Neural progenitor cell (in vitro differentiated cells): ENCODE results near the gene NIFK. TPM values are rescaled to one million over a fixed set of nuclear protein-coding genes. Genes with fewer than 3 reads are reported as not detected.

Experiments used
- DNase-seq: peaks from one replicate; pipeline ENCODE4 v3.0.0-alpha.2; 2016; ENCODE audit warnings: low spot score
- H2AFZ ChIP-seq: fragments of 200-600 bp; sonication (generic); replicated peaks from 2 replicates; pipeline ENCODE4 v1.6.1; 2016; ENCODE audit warnings: antibody characterized with exemption
- H3F3A ChIP-seq: fragments of 200-600 bp; sonication (generic); 2 replicates; pipeline ENCODE4 v1.6.1; 2016; ENCODE audit warnings: antibody characterized with exemption, low read depth
- H3K27ac ChIP-seq: fragments of 200-600 bp; sonication (generic); 2 replicates; pipeline ENCODE4 v1.5.1; 2016; ENCODE audit warnings: mild to moderate bottlenecking
- H3K27me3 ChIP-seq: fragments of 200-600 bp; sonication (generic); 2 replicates; pipeline ENCODE4 v1.6.1; 2016; ENCODE audit warnings: mild to moderate bottlenecking, moderate library complexity
- H3K36me3 ChIP-seq: fragments of 200-600 bp; sonication (generic); 2 replicates; pipeline ENCODE4 v1.5.1; 2016
- H3K4me1 ChIP-seq: fragments of 200-600 bp; sonication (generic); 2 replicates; pipeline ENCODE4 v1.6.1; 2016; ENCODE audit warnings: mixed run types
- H3K4me2 ChIP-seq: fragments of 200-600 bp; sonication (generic); 2 replicates; pipeline ENCODE4 v1.6.1; 2016
- H3K4me3 ChIP-seq: fragments of 200-600 bp; sonication (generic); 2 replicates; pipeline ENCODE4 v1.5.1; 2016
- H3K79me2 ChIP-seq: fragments of 200-600 bp; sonication (generic); 2 replicates; pipeline ENCODE4 v1.6.1; 2016; ENCODE audit warnings: low read depth
- H3K9ac ChIP-seq: fragments of 200-600 bp; sonication (generic); 2 replicates; pipeline ENCODE4 v1.6.1; 2016
- H3K9me3 ChIP-seq: fragments of 200-600 bp; sonication (generic); 2 replicates; pipeline ENCODE4 v1.5.1; 2016; ENCODE audit warnings: low read depth
- H4K20me1 ChIP-seq: fragments of 200-600 bp; sonication (generic); 2 replicates; pipeline ENCODE4 v1.6.1; 2016; ENCODE audit warnings: low read depth
- H3K27ac Mint-ChIP-seq: 3 replicates; pipeline ENCODE4 v1.8.0; 2021; ENCODE audit warnings: mixed read lengths
- H3K27me3 Mint-ChIP-seq: 2 replicates; pipeline ENCODE4 v1.8.0; 2022; ENCODE audit warnings: low read depth, mild to moderate bottlenecking, inconsistent platforms, moderate library complexity, mixed read lengths; ENCODE audit not compliant: insufficient read depth
- H3K36me3 Mint-ChIP-seq: 3 replicates; pipeline ENCODE4 v1.8.0; 2021; ENCODE audit warnings: mixed read lengths
- H3K4me1 Mint-ChIP-seq: 3 replicates; pipeline ENCODE4 v1.8.0; 2021; ENCODE audit warnings: mixed read lengths
- H3K4me3 Mint-ChIP-seq: 3 replicates; pipeline ENCODE4 v1.8.0; 2021; ENCODE audit warnings: mild to moderate bottlenecking, moderate library complexity, mixed read lengths
- H3K9me3 Mint-ChIP-seq: 3 replicates; pipeline ENCODE4 v1.8.0; 2020; ENCODE audit warnings: mixed read lengths
- EZH2 ChIP-seq: fragments of 200-600 bp; sonication (generic); IDR thresholded peaks from 2 replicates; pipeline ENCODE4 v1.6.1; 2017; ENCODE audit warnings: antibody characterized with exemption, mild to moderate bottlenecking, moderate library complexity
- EZH2phosphoT487 ChIP-seq: fragments of 200-600 bp; sonication (generic); IDR thresholded peaks from 2 replicates; pipeline ENCODE4 v1.6.1; 2017; ENCODE audit warnings: antibody characterized with exemption
- total RNA-seq: library from RNA; depleted of rRNA; stranded (reverse); fragments of >200 nt; gene quantifications from 2 replicates; pipeline ENCODE4 v1.2.3, GENCODE V29; 2015; ENCODE audit warnings: low replicate concordance
- TF ChIP-seq, protein P1 (sequence below): fragments of 200-600 bp; sonication (generic); IDR thresholded peaks from 2 replicates; pipeline ENCODE4 v1.5.1; 2017; ENCODE audit warnings: antibody characterized with exemption, mild to moderate bottlenecking

The NIFK gene
- total RNA-seq, result 39.3 and 126 TPM in 2 replicates

DNA sequence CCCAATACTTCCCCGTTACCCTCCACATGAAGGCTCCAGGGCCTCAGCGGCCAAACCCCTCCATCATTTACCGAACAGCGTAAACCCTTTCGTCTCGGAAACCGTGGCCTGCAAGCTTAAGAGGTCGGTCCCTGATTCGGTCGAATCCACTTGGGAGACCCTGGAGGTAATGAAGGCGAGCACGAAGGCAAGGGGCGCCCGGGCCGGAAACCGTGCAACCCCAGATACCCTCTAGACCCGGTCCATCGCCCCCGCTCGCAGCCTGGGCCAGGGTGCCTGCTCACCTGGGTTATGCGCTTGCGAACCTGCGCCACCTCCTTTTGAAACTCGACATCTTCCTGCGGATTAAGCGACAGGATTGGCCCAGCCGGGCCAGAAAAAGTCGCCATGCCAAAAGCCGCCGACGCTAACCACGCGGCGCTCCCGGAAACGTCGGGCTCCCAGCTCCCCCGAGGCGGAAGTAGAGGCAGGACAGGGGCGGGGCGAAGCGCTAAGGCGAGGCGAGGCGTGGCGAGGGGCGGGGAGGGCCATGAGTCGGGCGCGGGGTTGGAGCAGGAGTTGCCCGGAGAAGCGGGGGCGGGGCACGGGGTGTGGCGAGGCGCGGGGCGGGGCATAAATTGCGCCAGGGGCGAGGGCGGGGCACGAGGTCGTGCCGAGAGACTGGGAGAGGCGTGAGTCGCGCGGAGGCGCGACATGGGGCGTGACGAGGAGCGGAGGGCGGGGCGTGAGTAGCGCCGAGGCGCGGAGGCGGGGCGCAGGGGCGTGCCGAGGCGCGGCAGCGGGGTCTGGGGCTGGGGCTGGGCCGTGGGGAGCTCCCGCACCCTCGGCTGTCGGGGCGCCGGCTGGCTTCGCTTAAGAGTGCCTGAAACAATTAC is at the start of gene NIFK:
Gene NIFK, minus strand, starts transcription at position 414 of the 875 bp plus-strand sequence. Its CDS starts 25 bp downstream, at position 389.
- DNase-seq, result peak; percentile 99
- Mint-ChIP-seq H3K4me1 (peaks cover 9% of the 10 kb centered on the region), H3K9me3 (no peaks in the 10 kb centered on the region), H3K27me3 (peaks cover 7% of the 10 kb centered on the region), H3K4me3 (peak within 1 kb of the TSS; percentile 98), H3K27ac (peak within 1 kb of the TSS; percentile 79), H3K36me3 (peaks cover 10% of the 10 kb centered on the region)
- Histone ChIP-seq H4K20me1 (peaks cover 21% of the 10 kb centered on the region), H3K4me2 (peak within 1 kb of the TSS; percentile 87), H3K36me3 (no peaks in the 10 kb centered on the region), H3F3A (peaks cover 10% of the 10 kb centered on the region), H3K9ac (peak within 1 kb of the TSS; percentile 67), H3K4me1 (peaks cover 9% of the 10 kb centered on the region), H3K79me2 (peaks cover 41% of the 10 kb centered on the region), H3K27me3 (no peaks in the 10 kb centered on the region), H3K4me3 (peak within 1 kb of the TSS; percentile 77), H2AFZ (peak within 1 kb of the TSS; percentile 56), H3K27ac (no peak within 1 kb of the TSS), H3K9me3 (no peaks in the 10 kb centered on the region)
- TF ChIP-seq, protein P1, sequence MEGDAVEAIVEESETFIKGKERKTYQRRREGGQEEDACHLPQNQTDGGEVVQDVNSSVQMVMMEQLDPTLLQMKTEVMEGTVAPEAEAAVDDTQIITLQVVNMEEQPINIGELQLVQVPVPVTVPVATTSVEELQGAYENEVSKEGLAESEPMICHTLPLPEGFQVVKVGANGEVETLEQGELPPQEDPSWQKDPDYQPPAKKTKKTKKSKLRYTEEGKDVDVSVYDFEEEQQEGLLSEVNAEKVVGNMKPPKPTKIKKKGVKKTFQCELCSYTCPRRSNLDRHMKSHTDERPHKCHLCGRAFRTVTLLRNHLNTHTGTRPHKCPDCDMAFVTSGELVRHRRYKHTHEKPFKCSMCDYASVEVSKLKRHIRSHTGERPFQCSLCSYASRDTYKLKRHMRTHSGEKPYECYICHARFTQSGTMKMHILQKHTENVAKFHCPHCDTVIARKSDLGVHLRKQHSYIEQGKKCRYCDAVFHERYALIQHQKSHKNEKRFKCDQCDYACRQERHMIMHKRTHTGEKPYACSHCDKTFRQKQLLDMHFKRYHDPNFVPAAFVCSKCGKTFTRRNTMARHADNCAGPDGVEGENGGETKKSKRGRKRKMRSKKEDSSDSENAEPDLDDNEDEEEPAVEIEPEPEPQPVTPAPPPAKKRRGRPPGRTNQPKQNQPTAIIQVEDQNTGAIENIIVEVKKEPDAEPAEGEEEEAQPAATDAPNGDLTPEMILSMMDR, result no peak

DNA sequence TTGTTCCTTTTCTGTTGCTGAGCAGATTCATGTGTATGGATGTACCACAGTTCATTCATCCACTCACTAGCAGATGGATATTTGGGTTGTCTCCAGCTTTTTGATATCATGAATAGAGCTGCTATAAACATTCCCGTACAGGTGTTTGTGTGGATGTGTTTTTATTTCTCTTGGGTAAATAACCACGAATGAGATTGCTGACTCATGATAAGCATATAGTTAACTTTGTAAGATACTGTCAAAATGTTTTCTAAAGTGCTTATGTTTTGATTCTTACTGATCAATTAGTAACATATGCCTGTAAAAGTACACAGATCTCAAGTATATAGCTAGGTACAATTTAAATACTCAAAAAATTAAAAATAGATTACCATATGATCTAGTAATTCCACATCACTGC is 46.5 kb upstream of the NIFK start:
- Histone ChIP-seq H3K27ac (no peak overlapping the region), H4K20me1 (no peaks in the 10 kb centered on the region), H3K27me3 (no peaks in the 10 kb centered on the region), H2AFZ (no peak overlapping the region), H3K9me3 (no peaks in the 10 kb centered on the region), H3K36me3 (no peaks in the 10 kb centered on the region), H3K4me1 (no peaks in the 10 kb centered on the region), H3K4me3 (no peak overlapping the region), H3K9ac (no peak overlapping the region), H3F3A (no peaks in the 10 kb centered on the region), H3K4me2 (no peak overlapping the region), H3K79me2 (no peaks in the 10 kb centered on the region)
- H3K36me3 Mint-ChIP-seq, result no peaks in the 10 kb centered on the region
- H3K9me3 Mint-ChIP-seq, result no peaks in the 10 kb centered on the region
- DNase-seq, result no peak
- H3K27me3 Mint-ChIP-seq, result no peaks in the 10 kb centered on the region
- H3K4me3 Mint-ChIP-seq, result no peak overlapping the region
- no peak for TF ChIP-seq EZH2
- TF ChIP-seq, protein P1, result no peak
- no peak for TF ChIP-seq EZH2phosphoT487
- no peak overlapping the region for H3K27ac Mint-ChIP-seq
- no peaks in the 10 kb centered on the region for H3K4me1 Mint-ChIP-seq

DNA sequence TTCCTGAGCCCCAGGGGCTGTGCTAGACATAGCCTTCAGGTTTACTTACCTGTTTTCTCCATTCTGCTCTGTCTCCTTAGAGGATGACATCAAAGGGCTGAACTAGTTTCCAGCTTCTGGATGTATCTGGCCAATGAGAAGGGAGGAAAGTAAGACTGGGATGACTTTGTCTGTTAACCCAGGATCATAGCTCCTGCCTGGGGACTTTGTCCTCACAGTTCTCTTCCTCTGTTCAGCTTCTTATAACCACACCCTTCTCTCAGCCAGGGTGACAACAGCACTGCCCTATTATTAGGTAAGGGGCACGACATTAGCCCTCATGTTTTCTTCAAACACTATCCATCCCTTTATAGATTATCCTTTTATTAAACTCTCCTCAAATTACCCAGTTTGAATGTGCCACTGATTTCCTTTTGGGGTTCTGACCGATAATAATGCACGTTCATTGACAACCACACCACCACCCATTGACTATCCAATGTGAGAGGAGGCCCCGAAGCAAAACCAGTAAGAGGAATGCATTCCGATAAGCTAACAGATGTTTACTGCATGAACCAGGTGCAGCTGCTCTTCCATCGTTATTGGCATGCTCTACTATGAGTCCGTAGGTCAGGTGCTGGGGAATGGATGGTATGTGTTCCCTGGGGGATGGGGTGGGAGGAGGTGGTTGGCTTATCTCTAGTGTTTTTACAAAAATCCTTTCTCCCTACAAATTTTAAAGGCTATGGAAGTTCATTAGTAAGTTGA is 42.2 kb upstream of the NIFK start:
- TF ChIP-seq, protein P1, result no peak
- no peak for TF ChIP-seq EZH2
- TF ChIP-seq EZH2phosphoT487, result no peak
- no peak overlapping the region for H3K4me3 ChIP-seq
- H3K27me3 ChIP-seq, result no peaks in the 10 kb centered on the region
- H3K36me3 ChIP-seq, result no peaks in the 10 kb centered on the region
- no peaks in the 10 kb centered on the region for H3K9me3 ChIP-seq
- Mint-ChIP-seq H3K4me1 (no peaks in the 10 kb centered on the region), H3K27ac (no peak overlapping the region), H3K27me3 (peaks cover 2% of the 10 kb centered on the region), H3K4me3 (peak overlapping the region; percentile 39), H3K36me3 (no peaks in the 10 kb centered on the region), H3K9me3 (no peaks in the 10 kb centered on the region)
- H4K20me1 ChIP-seq, result no peaks in the 10 kb centered on the region
- H3K4me2 ChIP-seq, result no peak overlapping the region
- H3K27ac ChIP-seq, result no peak overlapping the region
- no peaks in the 10 kb centered on the region for H3K4me1 ChIP-seq
- peaks cover 4% of the 10 kb centered on the region for H3F3A ChIP-seq
- no peak overlapping the region for H2AFZ ChIP-seq
- no peak for DNase-seq
- H3K9ac ChIP-seq, result no peak overlapping the region
- H3K79me2 ChIP-seq, result no peaks in the 10 kb centered on the region
